Neural cell (in vitro differentiated cells): Measurements from ENCODE around the gene RAD51B.

Experiments used
- EZH2 ChIP-seq: fragments of 200-600, 300-800 bp; shearing (Covaris generic), sonication (generic); IDR thresholded peaks from 2 replicates; pipeline ENCODE4 v1.6.1; 2014; ENCODE audit warnings: antibody characterized with exemption, low read length, borderline replicate concordance, mild to moderate bottlenecking; ENCODE audit not compliant: insufficient read depth, poor library complexity, severe bottlenecking
- SMC3 ChIP-seq: fragments of 450-650 bp; conservative IDR thresholded peaks from 2 replicates; pipeline ENCODE4 v1.6.1; 2014; ENCODE audit warnings: antibody characterized with exemption, mild to moderate bottlenecking, moderate library complexity; ENCODE audit not compliant: poor library complexity
- TF ChIP-seq, protein P1 (sequence below): fragments of 450-650 bp; IDR thresholded peaks from 2 replicates; pipeline ENCODE4 v1.5.1; 2014; ENCODE audit warnings: antibody characterized with exemption, mild to moderate bottlenecking, moderate library complexity; ENCODE audit not compliant: poor library complexity, severe bottlenecking

DNA sequence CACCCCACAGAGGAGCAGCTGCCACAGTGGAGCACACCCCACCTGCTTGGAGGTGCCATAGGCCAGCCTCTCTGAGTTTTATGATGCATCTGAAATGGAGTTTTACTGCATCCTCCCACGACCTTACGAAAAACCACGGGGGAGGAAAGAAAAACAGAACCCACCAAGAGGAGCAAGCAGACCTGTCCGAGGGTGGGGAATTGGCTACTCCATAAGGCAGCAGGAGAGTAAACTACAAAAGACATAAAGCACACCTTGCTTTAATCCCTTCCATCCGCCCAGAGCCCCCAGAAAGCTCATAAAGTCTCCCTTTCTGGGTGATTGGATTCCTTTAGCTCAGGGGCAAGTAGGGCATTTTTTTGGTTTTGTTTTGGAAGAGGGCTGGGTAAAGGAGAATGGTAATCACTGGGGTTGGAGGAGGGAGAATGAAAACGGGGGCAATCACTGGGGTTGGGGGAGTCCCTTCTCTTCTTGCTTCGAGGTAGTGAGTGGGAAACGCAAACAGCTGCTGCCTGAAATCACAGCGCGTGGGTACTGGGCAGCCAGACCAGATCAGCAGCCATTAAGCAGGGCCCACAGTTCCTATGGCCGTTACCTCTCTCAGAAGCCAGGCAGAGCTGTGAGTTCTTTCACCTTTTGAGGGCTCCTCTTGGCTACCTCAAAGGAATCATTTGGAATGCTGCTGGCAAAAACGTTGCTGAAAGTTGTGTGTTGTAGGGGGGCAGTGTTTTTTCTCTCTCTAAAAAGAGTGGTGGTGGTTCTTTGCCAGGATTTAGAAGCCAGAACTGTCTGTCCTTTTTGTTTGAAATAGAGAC is 539.6 kb downstream of the RAD51B start:
- TF ChIP-seq, protein P1, sequence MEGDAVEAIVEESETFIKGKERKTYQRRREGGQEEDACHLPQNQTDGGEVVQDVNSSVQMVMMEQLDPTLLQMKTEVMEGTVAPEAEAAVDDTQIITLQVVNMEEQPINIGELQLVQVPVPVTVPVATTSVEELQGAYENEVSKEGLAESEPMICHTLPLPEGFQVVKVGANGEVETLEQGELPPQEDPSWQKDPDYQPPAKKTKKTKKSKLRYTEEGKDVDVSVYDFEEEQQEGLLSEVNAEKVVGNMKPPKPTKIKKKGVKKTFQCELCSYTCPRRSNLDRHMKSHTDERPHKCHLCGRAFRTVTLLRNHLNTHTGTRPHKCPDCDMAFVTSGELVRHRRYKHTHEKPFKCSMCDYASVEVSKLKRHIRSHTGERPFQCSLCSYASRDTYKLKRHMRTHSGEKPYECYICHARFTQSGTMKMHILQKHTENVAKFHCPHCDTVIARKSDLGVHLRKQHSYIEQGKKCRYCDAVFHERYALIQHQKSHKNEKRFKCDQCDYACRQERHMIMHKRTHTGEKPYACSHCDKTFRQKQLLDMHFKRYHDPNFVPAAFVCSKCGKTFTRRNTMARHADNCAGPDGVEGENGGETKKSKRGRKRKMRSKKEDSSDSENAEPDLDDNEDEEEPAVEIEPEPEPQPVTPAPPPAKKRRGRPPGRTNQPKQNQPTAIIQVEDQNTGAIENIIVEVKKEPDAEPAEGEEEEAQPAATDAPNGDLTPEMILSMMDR = no peak
- TF ChIP-seq EZH2 (no peak), SMC3 (no peak)
